Measurements from ENCODE around the gene RHOBTB3. TPM values are rescaled to one million over a fixed set of nuclear protein-coding genes. Genes with fewer than 3 reads are reported as not detected.
"Not testable (repeated sequence)": the region's sequence is repeated elsewhere in the genome, so short reads cannot be mapped to it uniquely, and the experiment has no call there.

Gene RHOBTB3
- total RNA-seq, 1 donor from 2014 or later, result 66.9 TPM

DNA sequence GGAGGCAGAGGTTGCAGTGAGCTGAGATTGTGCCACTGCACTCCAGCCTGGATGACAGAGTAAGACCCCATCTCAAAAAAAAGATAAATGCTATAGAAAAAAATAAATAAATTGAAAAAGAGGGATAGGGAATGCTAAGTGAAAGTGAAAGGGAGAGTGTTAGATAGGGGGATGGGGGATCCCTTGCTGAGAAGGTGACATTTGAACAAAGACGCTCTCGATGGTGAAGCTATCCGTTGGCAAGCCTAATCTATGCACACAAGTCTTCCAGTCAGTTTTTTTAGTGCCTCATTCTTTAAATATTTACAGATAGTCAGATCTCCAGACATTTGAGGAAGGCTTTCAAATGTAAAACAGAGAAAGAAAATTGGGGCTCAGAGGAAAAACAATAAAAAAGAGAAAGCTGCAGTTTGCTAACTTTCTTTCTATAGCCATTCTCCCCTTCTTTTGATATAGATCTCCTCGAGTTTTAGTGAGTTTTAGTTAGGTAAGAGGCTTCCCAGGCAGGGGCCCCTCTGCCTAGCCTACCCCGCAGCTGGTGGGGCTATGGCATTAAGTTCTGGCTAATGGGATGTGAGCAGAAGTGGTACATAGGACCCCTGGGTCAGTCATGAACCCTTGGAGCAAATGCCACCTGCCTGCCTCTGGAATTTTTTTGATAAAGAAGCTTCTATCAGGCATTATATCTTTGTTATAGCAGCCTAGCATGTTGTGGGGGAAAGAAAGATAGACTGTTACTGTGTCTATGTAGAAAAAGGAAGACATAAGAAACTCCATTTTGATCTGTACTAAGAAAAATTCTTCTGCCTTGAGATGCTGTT, 79.4 kb downstream of the RHOBTB3 start:
- H3K27ac Mint-ChIP-seq (ENCODE audit: unreplicated experiment), result no peak overlapping the region

GRCh38 chr5:95811126-95811423, 79.9 kb downstream of the RHOBTB3 start:
- not testable (repeated sequence) for H3K4me3 Mint-ChIP-seq; DNase-seq (ENCODE audit: low read depth, low spot score); H3K27me3 Mint-ChIP-seq (ENCODE audit: low read depth); H3K36me3 Mint-ChIP-seq (ENCODE audit: low read depth); H3K9me3 Mint-ChIP-seq; H3K27ac Mint-ChIP-seq (ENCODE audit: unreplicated experiment)
- peaks cover 19% of the 10 kb centered on the region for H3K4me1 Mint-ChIP-seq

More for the DNA sequence above, 79.4 kb downstream of the RHOBTB3 start:
- H3K9me3 Mint-ChIP-seq, result no peaks in the 10 kb centered on the region
- TF ChIP-seq, protein P1, sequence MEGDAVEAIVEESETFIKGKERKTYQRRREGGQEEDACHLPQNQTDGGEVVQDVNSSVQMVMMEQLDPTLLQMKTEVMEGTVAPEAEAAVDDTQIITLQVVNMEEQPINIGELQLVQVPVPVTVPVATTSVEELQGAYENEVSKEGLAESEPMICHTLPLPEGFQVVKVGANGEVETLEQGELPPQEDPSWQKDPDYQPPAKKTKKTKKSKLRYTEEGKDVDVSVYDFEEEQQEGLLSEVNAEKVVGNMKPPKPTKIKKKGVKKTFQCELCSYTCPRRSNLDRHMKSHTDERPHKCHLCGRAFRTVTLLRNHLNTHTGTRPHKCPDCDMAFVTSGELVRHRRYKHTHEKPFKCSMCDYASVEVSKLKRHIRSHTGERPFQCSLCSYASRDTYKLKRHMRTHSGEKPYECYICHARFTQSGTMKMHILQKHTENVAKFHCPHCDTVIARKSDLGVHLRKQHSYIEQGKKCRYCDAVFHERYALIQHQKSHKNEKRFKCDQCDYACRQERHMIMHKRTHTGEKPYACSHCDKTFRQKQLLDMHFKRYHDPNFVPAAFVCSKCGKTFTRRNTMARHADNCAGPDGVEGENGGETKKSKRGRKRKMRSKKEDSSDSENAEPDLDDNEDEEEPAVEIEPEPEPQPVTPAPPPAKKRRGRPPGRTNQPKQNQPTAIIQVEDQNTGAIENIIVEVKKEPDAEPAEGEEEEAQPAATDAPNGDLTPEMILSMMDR (conservative IDR thresholded peaks at IDR 0.05), result no peak
- DNase-seq (ENCODE audit: low read depth, low spot score), result no peak
- H3K36me3 Mint-ChIP-seq (ENCODE audit: low read depth), result no peaks in the 10 kb centered on the region
- H3K27me3 Mint-ChIP-seq (ENCODE audit: low read depth), result no peaks in the 10 kb centered on the region
- H3K4me1 Mint-ChIP-seq, result peaks cover 19% of the 10 kb centered on the region
- no peak overlapping the region for H3K4me3 Mint-ChIP-seq

DNA sequence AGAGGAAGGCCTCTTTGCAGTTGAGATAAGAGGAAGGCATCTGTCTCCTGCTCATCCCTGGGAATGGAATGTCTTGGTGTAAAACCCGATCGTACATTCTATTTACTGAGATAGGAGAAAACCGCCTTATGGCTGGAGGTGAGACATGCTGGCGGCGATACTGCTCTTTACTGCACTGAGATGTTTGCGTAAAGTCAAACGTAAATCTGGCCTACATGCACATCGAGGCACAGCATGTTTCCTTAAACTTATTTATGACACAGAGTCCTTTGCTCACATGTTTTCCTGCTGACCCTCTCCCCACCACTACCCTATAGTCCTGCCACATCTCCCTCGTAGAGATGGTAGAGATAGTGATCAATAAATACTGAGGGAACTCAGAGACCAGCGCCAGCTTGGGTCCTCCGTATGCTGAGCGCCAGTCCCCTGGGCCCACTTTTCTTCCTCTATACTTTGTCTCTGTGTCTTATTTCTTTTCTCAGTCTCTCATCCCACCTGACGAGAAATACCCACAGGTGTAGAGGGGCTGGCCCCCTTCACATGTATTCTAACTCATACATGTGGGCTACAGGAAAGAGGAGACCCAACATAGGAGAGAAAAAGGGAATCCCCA, 80.4 kb downstream of the RHOBTB3 start:
- not testable (repeated sequence) for H3K27me3 Mint-ChIP-seq (ENCODE audit: low read depth); H3K4me3 Mint-ChIP-seq; H3K27ac Mint-ChIP-seq (ENCODE audit: unreplicated experiment); H3K36me3 Mint-ChIP-seq (ENCODE audit: low read depth); H3K9me3 Mint-ChIP-seq; DNase-seq (ENCODE audit: low read depth, low spot score)
- H3K4me1 Mint-ChIP-seq, result peaks cover 19% of the 10 kb centered on the region

DNA sequence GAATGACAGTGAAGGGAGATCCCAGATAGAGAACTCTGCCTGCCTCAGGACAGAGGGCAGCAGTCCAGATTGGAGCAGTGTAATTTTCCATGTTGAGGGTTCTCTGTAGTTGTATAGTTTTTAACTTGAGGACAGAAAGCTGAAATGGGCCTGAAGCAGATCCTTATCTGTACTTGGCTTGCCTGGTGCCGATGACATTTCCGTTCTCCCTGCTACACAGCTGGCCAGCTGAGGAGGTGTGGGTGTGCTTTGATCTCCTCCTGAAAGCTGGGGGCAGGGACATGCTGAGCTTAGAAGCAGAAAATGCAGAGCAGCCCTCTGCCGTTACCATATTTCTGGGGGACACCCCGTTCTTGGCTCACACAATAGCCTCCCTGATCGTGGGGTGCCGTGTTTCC, 80.9 kb downstream of the RHOBTB3 start:
- Mint-ChIP-seq H3K27ac (ENCODE audit: unreplicated experiment) (no peak overlapping the region), H3K9me3 (no peaks in the 10 kb centered on the region), H3K4me1 (peaks cover 19% of the 10 kb centered on the region), H3K4me3 (no peak overlapping the region), H3K27me3 (ENCODE audit: low read depth) (no peaks in the 10 kb centered on the region), H3K36me3 (ENCODE audit: low read depth) (no peaks in the 10 kb centered on the region)
- no peak for DNase-seq (ENCODE audit: low read depth, low spot score)
- TF ChIP-seq, protein P1 (conservative IDR thresholded peaks at IDR 0.05), result no peak

- not testable (repeated sequence) for H3K27ac Mint-ChIP-seq (ENCODE audit: unreplicated experiment); H3K36me3 Mint-ChIP-seq (ENCODE audit: low read depth); H3K4me3 Mint-ChIP-seq; H3K9me3 Mint-ChIP-seq; H3K27me3 Mint-ChIP-seq (ENCODE audit: low read depth); DNase-seq (ENCODE audit: low read depth, low spot score)
- peaks cover 19% of the 10 kb centered on the region for H3K4me1 Mint-ChIP-seq
Measured at GRCh38 chr5:95813035-95813434, 81.9 kb downstream of the RHOBTB3 start.

GRCh38 chr5:95815155-95815729, 84.1 kb downstream of the RHOBTB3 start:
- H3K4me1 Mint-ChIP-seq, result peaks cover 12% of the 10 kb centered on the region
- H3K4me3 Mint-ChIP-seq, result no peak overlapping the region
- H3K27me3 Mint-ChIP-seq (ENCODE audit: low read depth), result no peaks in the 10 kb centered on the region
- TF ChIP-seq, protein P1 (conservative IDR thresholded peaks at IDR 0.05), result no peak
- DNase-seq (ENCODE audit: low read depth, low spot score), result no peak
- no peak overlapping the region for H3K27ac Mint-ChIP-seq (ENCODE audit: unreplicated experiment)
- H3K36me3 Mint-ChIP-seq (ENCODE audit: low read depth), result no peaks in the 10 kb centered on the region
- no peaks in the 10 kb centered on the region for H3K9me3 Mint-ChIP-seq

DNA sequence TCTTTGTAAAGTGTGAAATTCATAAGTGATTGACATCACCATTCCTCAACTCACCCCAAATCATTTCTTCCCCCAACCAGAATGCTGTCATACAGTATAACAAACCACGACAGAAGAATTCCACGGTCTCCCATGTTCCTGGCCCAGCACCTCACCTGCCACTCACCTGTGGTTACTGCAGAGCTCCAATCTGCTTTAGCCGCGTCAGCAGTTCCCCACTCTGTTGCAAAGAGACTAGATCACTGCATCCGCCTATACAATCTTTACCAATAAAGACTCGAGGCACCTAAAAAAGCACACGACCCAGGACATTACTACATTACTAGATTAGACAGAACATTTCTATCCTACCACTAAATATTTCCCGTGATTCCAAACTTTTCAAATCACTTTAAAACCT, 85.2 kb downstream of the RHOBTB3 start:
- Mint-ChIP-seq H3K9me3 (no peaks in the 10 kb centered on the region), H3K4me3 (no peak overlapping the region), H3K4me1 (peaks cover 9% of the 10 kb centered on the region), H3K36me3 (ENCODE audit: low read depth) (no peaks in the 10 kb centered on the region), H3K27ac (ENCODE audit: unreplicated experiment) (no peak overlapping the region), H3K27me3 (ENCODE audit: low read depth) (no peaks in the 10 kb centered on the region)
- TF ChIP-seq, protein P1 (conservative IDR thresholded peaks at IDR 0.05), result no peak
- DNase-seq (ENCODE audit: low read depth, low spot score), result no peak

Data from neural crest cell (in vitro differentiated cells).